Activated T-helper 2 cell treated with anti-CD3 and anti-CD28 coated beads, Interferon-gamma antibody, Interleukin-2, Interleukin-4, amounts not matched to agents 10 μg/mL and 5 μg/mL and 100 μg/mL, durations not matched to agents 14 hours and 24 hours and 36 hours (primary cell): ENCODE data around the gene RABEP2. TPM values are rescaled to one million over a fixed set of nuclear protein-coding genes. Genes with fewer than 3 reads are reported as not detected.

Experiments
- DNase-seq: peaks from one replicate; pipeline ENCODE4 v3.0.0; 2021; ENCODE audit warnings: low spot score
- H3K27ac Mint-ChIP-seq: one replicate; pipeline ENCODE4 v1.8.0; 2021; ENCODE audit warnings: mixed read lengths
- H3K27me3 Mint-ChIP-seq: one replicate; pipeline ENCODE4 v1.8.0; 2021; ENCODE audit warnings: low read depth, mixed read lengths
- H3K36me3 Mint-ChIP-seq: one replicate; pipeline ENCODE4 v1.8.0; 2021; ENCODE audit warnings: low read depth, mixed read lengths
- H3K4me1 Mint-ChIP-seq: one replicate; pipeline ENCODE4 v1.8.0; 2021; ENCODE audit warnings: low read depth, mixed read lengths
- H3K4me3 Mint-ChIP-seq: one replicate; pipeline ENCODE4 v1.8.0; 2021; ENCODE audit warnings: low read depth, mild to moderate bottlenecking, moderate library complexity, mixed read lengths
- H3K9me3 Mint-ChIP-seq: one replicate; pipeline ENCODE4 v1.8.0; 2021; ENCODE audit warnings: mixed read lengths
- intact Hi-C: fragments of 100-400 bp; cut with micrococcal nuclease; formaldehyde crosslinking; loops from one replicate; pipeline ENCODE4 v1.15.1; 2023
- total RNA-seq: library from RNA; stranded (reverse); gene quantifications from 2 replicates; pipeline ENCODE4 v1.2.3, GENCODE V29; 2022

Gene RABEP2
- total RNA-seq, 1 donor from 2014 or later: 20.6 TPM

GRCh38 chr16:28879841-28880588 lies 45.0 kb downstream of the RABEP2 start:
- H3K9me3 Mint-ChIP-seq: no peaks in the 10 kb centered on the region
- peak; percentile 81 for DNase-seq
- H3K4me1 Mint-ChIP-seq: peaks cover 15% of the 10 kb centered on the region
- peak overlapping the region; percentile 89 for H3K4me3 Mint-ChIP-seq
- H3K36me3 Mint-ChIP-seq: peaks cover 5% of the 10 kb centered on the region
- peaks cover 2% of the 10 kb centered on the region for H3K27me3 Mint-ChIP-seq
- intact Hi-C loops: loop anchor here (1.0 to 2.0 kb wide), 2 partner anchors 17 to 65 kb away; partner anchors contain the start of gene SH2B1
- H3K27ac Mint-ChIP-seq: peak overlapping the region; percentile 52

- intact Hi-C loops: loop anchor here (2.0 kb wide), 1 partner anchor 17 kb away; the partner anchor contains the start of gene SH2B1
- DNase-seq: no peak
- peaks cover 15% of the 10 kb centered on the region for H3K4me1 Mint-ChIP-seq
- no peaks in the 10 kb centered on the region for H3K9me3 Mint-ChIP-seq
- peaks cover 6% of the 10 kb centered on the region for H3K36me3 Mint-ChIP-seq
- H3K27ac Mint-ChIP-seq: peak overlapping the region; percentile 49
- peaks cover 2% of the 10 kb centered on the region for H3K27me3 Mint-ChIP-seq
- peak overlapping the region; percentile 89 for H3K4me3 Mint-ChIP-seq
Measured at GRCh38 chr16:28879261-28879840, 45.7 kb downstream of the RABEP2 start.

- Mint-ChIP-seq H3K4me3 (peak within 1 kb of the TSS; percentile 89), H3K4me1 (peaks cover 15% of the 10 kb centered on the region), H3K36me3 (peaks cover 13% of the 10 kb centered on the region), H3K27me3 (peaks cover 2% of the 10 kb centered on the region), H3K9me3 (no peaks in the 10 kb centered on the region), H3K27ac (peak within 1 kb of the TSS; percentile 49)
- intact Hi-C loops: loop anchor here (2.0 kb wide), 1 partner anchor 16 kb away; the partner anchor contains the start of gene SH2B1
- DNase-seq: no peak
Measured at GRCh38 chr16:28878083-28878926, 46.7 kb downstream of the RABEP2 start, which contains the start of gene ATP2A1. Gene ATP2A1 (plus strand): TSS chr16:28878488. CDS start chr16:28878672, 184 bp downstream.

GRCh38 chr16:28877655-28878000 lies 47.4 kb downstream of the RABEP2 start:
- Mint-ChIP-seq H3K27me3 (peaks cover 2% of the 10 kb centered on the region), H3K4me3 (peak overlapping the region; percentile 35), H3K27ac (no peak overlapping the region)

GRCh38 chr16:28876973-28877654 lies 47.9 kb downstream of the RABEP2 start:
- H3K36me3 Mint-ChIP-seq: peaks cover 19% of the 10 kb centered on the region
- intact Hi-C loops: no loop called here

More at GRCh38 chr16:28877655-28878000, 47.4 kb downstream of the RABEP2 start:
- H3K4me1 Mint-ChIP-seq: peaks cover 15% of the 10 kb centered on the region
- DNase-seq: no peak
- no peaks in the 10 kb centered on the region for H3K9me3 Mint-ChIP-seq
- H3K36me3 Mint-ChIP-seq: peaks cover 19% of the 10 kb centered on the region
- intact Hi-C loops: no loop called here

GRCh38 chr16:28876019-28876659 lies 48.9 kb downstream of the RABEP2 start:
- peaks cover 2% of the 10 kb centered on the region for H3K27me3 Mint-ChIP-seq
- no peak overlapping the region for H3K27ac Mint-ChIP-seq
- intact Hi-C loops: no loop called here
- no peaks in the 10 kb centered on the region for H3K9me3 Mint-ChIP-seq
- H3K4me3 Mint-ChIP-seq: no peak overlapping the region
- peaks cover 19% of the 10 kb centered on the region for H3K36me3 Mint-ChIP-seq
- peaks cover 15% of the 10 kb centered on the region for H3K4me1 Mint-ChIP-seq
- no peak for DNase-seq

More at GRCh38 chr16:28876973-28877654, 47.9 kb downstream of the RABEP2 start:
- no peak for DNase-seq
- no peaks in the 10 kb centered on the region for H3K9me3 Mint-ChIP-seq
- no peak overlapping the region for H3K27ac Mint-ChIP-seq
- H3K27me3 Mint-ChIP-seq: peaks cover 2% of the 10 kb centered on the region
- H3K4me3 Mint-ChIP-seq: no peak overlapping the region
- H3K4me1 Mint-ChIP-seq: peaks cover 15% of the 10 kb centered on the region

GRCh38 chr16:28875134-28876018 lies 49.7 kb downstream of the RABEP2 start:
- Mint-ChIP-seq H3K36me3 (peaks cover 24% of the 10 kb centered on the region), H3K9me3 (no peaks in the 10 kb centered on the region), H3K4me1 (peaks cover 10% of the 10 kb centered on the region), H3K27ac (no peak overlapping the region), H3K4me3 (no peak overlapping the region), H3K27me3 (no peaks in the 10 kb centered on the region)
- DNase-seq: no peak
- intact Hi-C loops: no loop called here

- peaks cover 34% of the 10 kb centered on the region for H3K36me3 Mint-ChIP-seq
Measured at GRCh38 chr16:28874406-28874805, 50.6 kb downstream of the RABEP2 start.

GRCh38 chr16:28873543-28874201 lies 51.4 kb downstream of the RABEP2 start:
- intact Hi-C loops: no loop called here
- peak; percentile 48 for DNase-seq
- Mint-ChIP-seq H3K36me3 (peaks cover 39% of the 10 kb centered on the region), H3K4me3 (no peak overlapping the region), H3K9me3 (no peaks in the 10 kb centered on the region), H3K27me3 (no peaks in the 10 kb centered on the region), H3K4me1 (peaks cover 4% of the 10 kb centered on the region), H3K27ac (no peak overlapping the region)

More at GRCh38 chr16:28874406-28874805, 50.6 kb downstream of the RABEP2 start:
- H3K4me1 Mint-ChIP-seq: peaks cover 8% of the 10 kb centered on the region
- intact Hi-C loops: no loop called here
- DNase-seq: no peak
- no peaks in the 10 kb centered on the region for H3K9me3 Mint-ChIP-seq
- H3K4me3 Mint-ChIP-seq: no peak overlapping the region
- H3K27me3 Mint-ChIP-seq: no peaks in the 10 kb centered on the region
- H3K27ac Mint-ChIP-seq: no peak overlapping the region

- Mint-ChIP-seq H3K9me3 (no peaks in the 10 kb centered on the region), H3K27me3 (no peaks in the 10 kb centered on the region), H3K4me1 (peaks cover 2% of the 10 kb centered on the region), H3K36me3 (peaks cover 39% of the 10 kb centered on the region), H3K27ac (no peak overlapping the region), H3K4me3 (no peak overlapping the region)
- intact Hi-C loops: no loop called here
- no peak for DNase-seq
Measured at GRCh38 chr16:28872952-28873351, 52.1 kb downstream of the RABEP2 start.

- H3K4me1 Mint-ChIP-seq: peaks cover 2% of the 10 kb centered on the region
- H3K36me3 Mint-ChIP-seq: peaks cover 39% of the 10 kb centered on the region
- no peaks in the 10 kb centered on the region for H3K9me3 Mint-ChIP-seq
- H3K27ac Mint-ChIP-seq: no peak overlapping the region
- H3K27me3 Mint-ChIP-seq: no peaks in the 10 kb centered on the region
- DNase-seq: no peak
- intact Hi-C loops: no loop called here
- no peak overlapping the region for H3K4me3 Mint-ChIP-seq
Measured at GRCh38 chr16:28869201-28869600, 55.8 kb downstream of the RABEP2 start.
